Natural killer cell (primary cell): ENCODE data around the gene CLEC16A. TPM values are rescaled to one million over a fixed set of nuclear protein-coding genes. Genes with fewer than 3 reads are reported as not detected.

Experiments
- ATAC-seq, 3 donors: fragments of 150-1000 bp in 2 of 3; fragments of 200-7000 bp in 1 of 3; cut with Tn5 transposase; 1 replicate in 1 of 3; 2 replicates in 2 of 3; pipeline ENCODE4 v1.10.0; 2021; ENCODE audit warnings: mild to moderate bottlenecking in 2 of 3, moderate library complexity in 2 of 3
- DNase-seq, 2 donors: peaks; one replicate each; pipeline versions ENCODE4 v3.0.0 to v3.0.0-alpha.2; 2013 to 2021; ENCODE audit warnings: mixed read lengths in 1 of 2
- H3K27ac ChIP-seq: one replicate; pipeline ENCODE4 v1.5.1; 2013; ENCODE audit warnings: mild to moderate bottlenecking, low read length
- H3K27me3 ChIP-seq: one replicate; pipeline ENCODE4 v1.6.1; 2013; ENCODE audit warnings: low read length; ENCODE audit not compliant: control insufficient read depth, insufficient read depth
- H3K36me3 ChIP-seq: one replicate; pipeline ENCODE4 v1.6.1; 2013; ENCODE audit warnings: low read length; ENCODE audit not compliant: control insufficient read depth, insufficient read depth
- H3K4me1 ChIP-seq: one replicate; pipeline ENCODE4 v1.6.1; 2013; ENCODE audit warnings: low read length; ENCODE audit not compliant: control insufficient read depth, insufficient read depth
- H3K4me3 ChIP-seq: one replicate; pipeline ENCODE4 v1.5.1; 2013; ENCODE audit warnings: low read length
- H3K9me3 ChIP-seq: one replicate; pipeline ENCODE4 v1.6.1; 2013; ENCODE audit warnings: low read length; ENCODE audit not compliant: control insufficient read depth, insufficient read depth
- H3K27ac Mint-ChIP-seq, 2 donors: one replicate each; pipeline ENCODE4 v1.8.0; 2022; ENCODE audit warnings: mild to moderate bottlenecking in 2 of 2, mixed read lengths in 2 of 2, moderate library complexity in 1 of 2
- H3K27me3 Mint-ChIP-seq, 2 donors: one replicate each; pipeline ENCODE4 v1.8.0; 2022; ENCODE audit warnings: low read depth in 2 of 2, mixed read lengths in 2 of 2
- H3K36me3 Mint-ChIP-seq: one replicate; pipeline ENCODE4 v1.8.0; 2022; ENCODE audit warnings: mixed read lengths
- H3K4me1 Mint-ChIP-seq, 2 donors: one replicate each; pipeline ENCODE4 v1.8.0; 2022; ENCODE audit warnings: mixed read lengths in 2 of 2
- H3K4me3 Mint-ChIP-seq: one replicate; pipeline ENCODE4 v1.8.0; 2022; ENCODE audit warnings: mild to moderate bottlenecking, moderate library complexity, mixed read lengths
- H3K9me3 Mint-ChIP-seq, 2 donors: one replicate each; pipeline ENCODE4 v1.8.0; 2022; ENCODE audit warnings: mixed read lengths in 2 of 2
- CTCF ChIP-seq: fragments of 200-600 bp; IDR thresholded peaks from one replicate; pipeline ENCODE4 v1.8.0; 2022; ENCODE audit warnings: antibody characterized with exemption
- WGBS: methylation state at CpG from one replicate; pipeline ENCODE4 v1.1.7; 2013; ENCODE audit warnings: missing lambda C conversion rate; ENCODE audit not compliant: insufficient coverage; 5-methylcytosine and 5-hydroxymethylcytosine counted together
- intact Hi-C: fragments of 100-400 bp; cut with micrococcal nuclease; formaldehyde crosslinking; loops from one replicate; pipeline ENCODE4 v1.14.2; 2022
- total RNA-seq, 4 donors: library from RNA; stranded (reverse); fragments of 120-200 nt in 1 of 4; gene quantifications; one replicate each; pipeline versions ENCODE4 v1.2.3 to v1.2.4, GENCODE V29; 2013 to 2022

Gene CLEC16A
- total RNA-seq, 3 donors from 2014 or later (not counting 1 experiment from before 2014, with no cell fraction given): 35.9 to 50.5 (median 37.4) TPM

GRCh38 chr16:11188801-11189740 is 244.7 kb downstream of the CLEC16A start:
- intact Hi-C loops: no loop called here
- WGBS: 93% methylated on average over 23 of the region's 23 CpGs
- no peak for DNase-seq

GRCh38 chr16:11190588-11191560 is 246.5 kb downstream of the CLEC16A start:
- H3K4me3 Mint-ChIP-seq: no peak overlapping the region
- Histone ChIP-seq H3K9me3 (no peaks in the 10 kb centered on the region), H3K4me3 (no peak overlapping the region), H3K4me1 (no peaks in the 10 kb centered on the region), H3K27ac (no peak overlapping the region), H3K27me3 (no peaks in the 10 kb centered on the region), H3K36me3 (no peaks in the 10 kb centered on the region)
- intact Hi-C loops: no loop called here
- H3K4me1 Mint-ChIP-seq: peaks cover 0 to 6% of the 10 kb centered on the region in 2 donors
- no peak overlapping the region for H3K27ac Mint-ChIP-seq
- no peak for TF ChIP-seq CTCF
- H3K9me3 Mint-ChIP-seq: no peaks in the 10 kb centered on the region
- no peaks in the 10 kb centered on the region for H3K36me3 Mint-ChIP-seq
- H3K27me3 Mint-ChIP-seq: no peaks in the 10 kb centered on the region
- ATAC-seq (no peak), DNase-seq (no peak)
- WGBS: 93% methylated on average over 15 of the region's 15 CpGs

More at GRCh38 chr16:11188801-11189740, 244.7 kb downstream of the CLEC16A start:
- H3K36me3 Mint-ChIP-seq: no peaks in the 10 kb centered on the region
- no peak overlapping the region for H3K4me3 Mint-ChIP-seq
- H3K9me3 Mint-ChIP-seq: no peaks in the 10 kb centered on the region
- no peak overlapping the region for H3K27ac Mint-ChIP-seq
- Histone ChIP-seq H3K27ac (no peak overlapping the region), H3K27me3 (no peaks in the 10 kb centered on the region), H3K4me1 (no peaks in the 10 kb centered on the region), H3K4me3 (no peak overlapping the region), H3K36me3 (no peaks in the 10 kb centered on the region), H3K9me3 (no peaks in the 10 kb centered on the region)
- ATAC-seq: no peak
- H3K4me1 Mint-ChIP-seq: no peaks in the 10 kb centered on the region
- no peak for TF ChIP-seq CTCF
- H3K27me3 Mint-ChIP-seq: no peaks in the 10 kb centered on the region

GRCh38 chr16:11191665-11192064 is 247.3 kb downstream of the CLEC16A start:
- DNase-seq (no peak), ATAC-seq (no peak)
- H3K9me3 Mint-ChIP-seq: no peaks in the 10 kb centered on the region
- H3K27me3 Mint-ChIP-seq: no peaks in the 10 kb centered on the region
- Histone ChIP-seq H3K27me3 (no peaks in the 10 kb centered on the region), H3K4me3 (no peak overlapping the region), H3K36me3 (no peaks in the 10 kb centered on the region), H3K9me3 (no peaks in the 10 kb centered on the region), H3K27ac (no peak overlapping the region), H3K4me1 (no peaks in the 10 kb centered on the region)
- H3K4me3 Mint-ChIP-seq: no peak overlapping the region
- no peak for TF ChIP-seq CTCF
- H3K36me3 Mint-ChIP-seq: no peaks in the 10 kb centered on the region
- H3K4me1 Mint-ChIP-seq: peaks cover 0 to 6% of the 10 kb centered on the region in 2 donors
- intact Hi-C loops: no loop called here
- WGBS: 85% methylated on average over 5 of the region's 5 CpGs
- no peak overlapping the region for H3K27ac Mint-ChIP-seq
